Measurements from ENCODE around the gene SYCP2. TPM values are rescaled to one million over a fixed set of nuclear protein-coding genes. Genes with fewer than 3 reads are reported as not detected.

The SYCP2 gene
- total and polyA plus RNA-seq, 2 donors from 2014 or later = 2.1 to 3.0 TPM

DNA sequence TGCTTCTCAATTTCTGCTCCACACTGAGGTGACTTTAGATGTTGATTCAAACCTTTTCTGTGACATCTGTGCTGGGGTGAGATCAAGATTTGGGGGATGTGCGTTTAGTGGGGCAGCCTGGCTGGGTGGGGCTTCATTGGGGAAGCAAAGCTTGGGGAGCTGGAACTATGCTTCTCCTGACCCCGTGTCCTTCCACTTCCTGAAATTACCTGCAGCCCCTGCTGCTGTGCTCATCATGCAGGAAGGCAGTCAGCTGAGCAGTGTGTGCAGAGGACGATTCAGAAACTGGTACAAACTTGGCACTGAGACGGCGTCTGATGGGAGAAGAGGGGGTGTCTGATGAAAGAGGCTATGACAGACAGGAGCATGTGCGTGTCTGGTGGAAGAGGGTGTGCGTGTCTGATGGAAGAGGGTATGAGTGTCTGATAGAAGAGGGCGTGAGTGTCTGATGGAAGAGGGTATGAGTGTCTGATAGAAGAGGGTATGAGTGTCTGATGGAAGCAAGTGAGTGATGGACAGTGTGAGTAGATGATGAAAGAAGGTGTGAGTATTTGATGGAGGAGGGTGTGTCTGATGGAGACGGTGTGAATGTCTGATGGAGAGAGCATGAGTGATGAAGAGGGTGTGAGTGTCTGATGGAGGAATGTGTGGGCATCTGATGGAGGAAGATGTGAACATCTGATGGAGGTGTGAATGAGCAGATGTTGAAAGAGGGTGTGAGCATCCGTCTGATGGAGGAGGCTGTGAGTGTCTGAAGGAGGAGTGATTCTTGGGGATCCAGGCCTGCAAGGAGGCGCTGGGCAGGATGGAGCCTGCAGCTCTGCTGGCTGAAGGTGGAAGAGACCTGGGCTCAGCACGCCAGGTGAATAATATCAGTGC is 103.4 kb downstream of the SYCP2 start:
- no peaks in the 10 kb centered on the region for H3K9me3 ChIP-seq (ENCODE audit: control insufficient read depth in 2 of 3, insufficient read depth in 1 of 3, low read length in 3 of 3)
- TF ChIP-seq, protein P1, sequence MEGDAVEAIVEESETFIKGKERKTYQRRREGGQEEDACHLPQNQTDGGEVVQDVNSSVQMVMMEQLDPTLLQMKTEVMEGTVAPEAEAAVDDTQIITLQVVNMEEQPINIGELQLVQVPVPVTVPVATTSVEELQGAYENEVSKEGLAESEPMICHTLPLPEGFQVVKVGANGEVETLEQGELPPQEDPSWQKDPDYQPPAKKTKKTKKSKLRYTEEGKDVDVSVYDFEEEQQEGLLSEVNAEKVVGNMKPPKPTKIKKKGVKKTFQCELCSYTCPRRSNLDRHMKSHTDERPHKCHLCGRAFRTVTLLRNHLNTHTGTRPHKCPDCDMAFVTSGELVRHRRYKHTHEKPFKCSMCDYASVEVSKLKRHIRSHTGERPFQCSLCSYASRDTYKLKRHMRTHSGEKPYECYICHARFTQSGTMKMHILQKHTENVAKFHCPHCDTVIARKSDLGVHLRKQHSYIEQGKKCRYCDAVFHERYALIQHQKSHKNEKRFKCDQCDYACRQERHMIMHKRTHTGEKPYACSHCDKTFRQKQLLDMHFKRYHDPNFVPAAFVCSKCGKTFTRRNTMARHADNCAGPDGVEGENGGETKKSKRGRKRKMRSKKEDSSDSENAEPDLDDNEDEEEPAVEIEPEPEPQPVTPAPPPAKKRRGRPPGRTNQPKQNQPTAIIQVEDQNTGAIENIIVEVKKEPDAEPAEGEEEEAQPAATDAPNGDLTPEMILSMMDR (IDR thresholded peaks at IDR 0.05; ENCODE audit: borderline replicate concordance, extremely low read depth, insufficient read depth) = no peak
- FAIRE-seq (no peak), DNase-seq (no peak)
- no peak overlapping the region for H3K4me3 ChIP-seq (ENCODE audit: low read length in 3 of 3)
- H3K27me3 ChIP-seq (ENCODE audit: control insufficient read depth, insufficient read depth, low read length) = no peaks in the 10 kb centered on the region
- H3K27ac ChIP-seq (ENCODE audit: low read depth in 2 of 2, low read length in 2 of 2) = no peak overlapping the region
- intact Hi-C loops (cut with DNase I) = no loop called here
- H3K9ac ChIP-seq (ENCODE audit: low read length in 3 of 3) = no peak overlapping the region
- H3K36me3 ChIP-seq (ENCODE audit: control insufficient read depth in 2 of 3, insufficient read depth in 3 of 3, low read length in 3 of 3) = no peaks in the 10 kb centered on the region
- no peaks in the 10 kb centered on the region for H3K4me1 ChIP-seq (ENCODE audit: control insufficient read depth in 2 of 3, insufficient read depth in 2 of 3, low read depth in 1 of 3, low read length in 3 of 3)

- TF ChIP-seq, protein P1 (IDR thresholded peaks at IDR 0.05; ENCODE audit: borderline replicate concordance, extremely low read depth, insufficient read depth) = no peak
- intact Hi-C loops (cut with DNase I) = no loop called here
- peak in 1 of 5 donors; percentile 52 for DNase-seq
- Histone ChIP-seq H3K36me3 (ENCODE audit: control insufficient read depth in 2 of 3, insufficient read depth in 3 of 3, low read length in 3 of 3) (no peaks in the 10 kb centered on the region), H3K27ac (ENCODE audit: low read depth in 2 of 2, low read length in 2 of 2) (no peak overlapping the region), H3K27me3 (ENCODE audit: control insufficient read depth, insufficient read depth, low read length) (no peaks in the 10 kb centered on the region), H3K9ac (ENCODE audit: low read length in 3 of 3) (no peak overlapping the region), H3K4me3 (ENCODE audit: low read length in 3 of 3) (no peak overlapping the region), H3K4me1 (ENCODE audit: control insufficient read depth in 2 of 3, insufficient read depth in 2 of 3, low read depth in 1 of 3, low read length in 3 of 3) (no peaks in the 10 kb centered on the region), H3K9me3 (ENCODE audit: control insufficient read depth in 2 of 3, insufficient read depth in 1 of 3, low read length in 3 of 3) (no peaks in the 10 kb centered on the region)
- FAIRE-seq = no peak
Observed at GRCh38 chr20:59829054-59829785, 104.2 kb downstream of the SYCP2 start.

DNA sequence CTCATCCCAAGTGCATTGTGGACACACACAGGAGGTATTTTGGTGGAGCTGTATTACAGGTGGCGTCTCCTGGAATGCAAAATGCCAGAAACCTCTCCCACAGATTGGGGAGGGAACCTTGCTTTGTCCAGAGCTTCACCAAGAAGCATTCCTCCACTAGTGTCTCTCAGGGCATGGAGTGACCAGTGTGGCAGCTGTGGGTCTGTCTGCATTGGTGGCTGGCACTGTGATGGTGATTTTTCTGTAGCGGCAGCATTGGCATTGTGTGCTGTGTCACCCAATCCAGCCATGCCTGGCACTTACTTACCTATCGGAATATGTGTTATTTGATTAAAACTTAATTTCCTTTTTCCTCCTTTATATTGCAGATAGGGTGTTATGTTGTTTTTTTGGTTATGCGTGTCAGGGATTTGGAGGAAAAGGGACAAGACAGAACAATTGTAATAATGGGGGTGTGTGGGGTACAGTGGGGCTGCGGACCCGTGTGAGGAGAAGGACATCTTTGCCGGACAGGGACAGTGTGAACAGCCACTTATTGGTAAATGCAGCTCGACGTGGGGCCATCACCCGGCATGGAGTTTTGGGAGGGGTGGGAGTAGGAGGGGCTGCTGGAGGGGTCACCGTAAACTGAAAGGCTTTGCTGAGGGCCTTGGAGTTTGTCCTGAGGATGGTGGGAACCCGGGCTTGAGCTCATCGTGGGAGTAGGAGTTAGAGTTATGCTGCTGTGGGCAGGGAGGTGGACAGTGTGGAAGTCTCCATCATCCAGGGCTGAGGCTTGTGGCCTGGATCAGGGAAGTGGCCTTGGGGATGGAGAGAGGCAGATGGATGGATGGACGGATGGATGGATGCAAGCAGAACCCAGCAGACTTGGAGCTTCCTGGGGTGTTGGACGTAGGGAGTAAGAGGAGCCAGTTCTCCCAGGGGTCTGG is 105.0 kb downstream of the SYCP2 start:
- no peak overlapping the region for H3K9ac ChIP-seq (ENCODE audit: low read length in 3 of 3)
- intact Hi-C loops (cut with DNase I) = no loop called here
- H3K27ac ChIP-seq (ENCODE audit: low read depth in 2 of 2, low read length in 2 of 2) = no peak overlapping the region
- H3K4me1 ChIP-seq (ENCODE audit: control insufficient read depth in 2 of 3, insufficient read depth in 2 of 3, low read depth in 1 of 3, low read length in 3 of 3) = no peaks in the 10 kb centered on the region
- TF ChIP-seq, protein P1 (IDR thresholded peaks at IDR 0.05; ENCODE audit: borderline replicate concordance, extremely low read depth, insufficient read depth) = no peak
- FAIRE-seq (no peak), DNase-seq (no peak)
- H3K27me3 ChIP-seq (ENCODE audit: control insufficient read depth, insufficient read depth, low read length) = no peaks in the 10 kb centered on the region
- H3K36me3 ChIP-seq (ENCODE audit: control insufficient read depth in 2 of 3, insufficient read depth in 3 of 3, low read length in 3 of 3) = no peaks in the 10 kb centered on the region
- H3K4me3 ChIP-seq (ENCODE audit: low read length in 3 of 3) = no peak overlapping the region
- no peaks in the 10 kb centered on the region for H3K9me3 ChIP-seq (ENCODE audit: control insufficient read depth in 2 of 3, insufficient read depth in 1 of 3, low read length in 3 of 3)
